HCT116 (cell line): ENCODE data around the gene MUS81. TPM values are rescaled to one million over a fixed set of nuclear protein-coding genes. Genes with fewer than 3 reads are reported as not detected.

Source experiments
- ATAC-seq: fragments of 200-7000 bp; cut with Tn5 transposase; 2 replicates; pipeline ENCODE4 v1.9.1; 2020; ENCODE audit warnings: mild to moderate bottlenecking, moderate library complexity
- BruUV-seq: library from RNA; stranded (reverse); fragments of 400-500 nt; replicated peaks from 2 replicates; lab custom pipeline; 2021; lab: Mats Ljungman, UMichigan
- CTCF ChIA-PET: fragments of 300-600 bp; sonication (Branson Sonifier 250); formaldehyde crosslinking; loops from one replicate; lab custom pipeline; 2021; ENCODE audit warnings: antibody characterized with exemption; lab: Charles Lee
- POLR2A ChIA-PET: fragments of 300-600, 350-600 bp; sonication (Branson Sonifier 250); formaldehyde crosslinking; loops from one replicate; lab custom pipeline; 2021; ENCODE audit warnings: antibody characterized with exemption; lab: Charles Lee
- RAD21 ChIA-PET, 2 experiments: fragments of 300-600 bp; sonication (Branson Sonifier 250); formaldehyde crosslinking; loops; one replicate each; lab custom pipeline; 2023; ENCODE audit warnings: low total read pairs in 2 of 2; ENCODE audit not compliant: uncharacterized antibody in 2 of 2, unreplicated experiment in 2 of 2, low non-redundant PET in 1 of 2; lab: Charles Lee
- DNase-seq: peaks from one replicate; pipeline ENCODE4 v3.0.0-alpha.2; 2010; ENCODE audit warnings: low read depth, low spot score
- H2AFZ ChIP-seq: fragments of 200-600 bp; shearing (Covaris generic), sonication (generic); 2 replicates; pipeline ENCODE4 v1.6.1; 2017; ENCODE audit warnings: low read depth, mixed run types, mixed read lengths, antibody characterized with exemption, low read length; ENCODE audit not compliant: poor library complexity, severe bottlenecking
- H3K27ac ChIP-seq: 2 replicates; pipeline ENCODE4 v1.5.1; 2012; ENCODE audit warnings: low read depth, low read length
- H3K27me3 ChIP-seq: fragments of 200-600 bp; sonication (generic); 2 replicates; pipeline ENCODE4 v1.6.1; 2016; ENCODE audit warnings: mixed run types, low read length, mixed read lengths; ENCODE audit not compliant: insufficient read depth
- H3K36me3 ChIP-seq, 2 experiments: fragments of 200-500 bp in 1 of 2; fragments of 200-600 bp in 1 of 2; sonication (Bioruptor generic) in 1 of 2; sonication (generic) in 1 of 2; 2 replicates each; pipeline versions ENCODE4 v1.5.1 to v1.6.1; 2014 to 2016; ENCODE audit warnings: low read length in 2 of 2, inconsistent platforms in 1 of 2, mixed read lengths in 1 of 2, mixed run types in 1 of 2; ENCODE audit not compliant: insufficient read depth in 2 of 2, control insufficient read depth in 1 of 2
- H3K4me1 ChIP-seq, 2 experiments: fragments of 200-600 bp in 1 of 2; sonication (generic) in 1 of 2; 2 replicates each; pipeline versions ENCODE4 v1.5.1 to v1.6.1; 2012 to 2017; ENCODE audit warnings: low read length in 2 of 2, inconsistent platforms in 1 of 2, mild to moderate bottlenecking in 1 of 2, mixed read lengths in 1 of 2, mixed run types in 1 of 2, moderate library complexity in 1 of 2; ENCODE audit not compliant: insufficient read depth in 2 of 2, control insufficient read depth in 1 of 2
- H3K4me2 ChIP-seq: fragments of 200-600 bp; sonication (generic); 2 replicates; pipeline ENCODE4 v1.6.1; 2017; ENCODE audit warnings: mixed run types, low read length, mixed read lengths
- H3K4me3 ChIP-seq, 2 experiments: fragments of 200-600 bp in 1 of 2; sonication (generic) in 1 of 2; replicated peaks in 1 of 2; 2 replicates each; pipeline ENCODE4 v1.5.1; 2011 to 2016; ENCODE audit warnings: low read length in 2 of 2, control low read depth in 1 of 2, low read depth in 1 of 2, mild to moderate bottlenecking in 1 of 2, mixed read lengths in 1 of 2, mixed run types in 1 of 2
- H3K79me2 ChIP-seq: fragments of 200-600 bp; sonication (generic); 2 replicates; pipeline ENCODE4 v1.6.1; 2017; ENCODE audit warnings: mild to moderate bottlenecking, mixed run types, low read length, moderate library complexity, mixed read lengths; ENCODE audit not compliant: insufficient read depth
- H3K9ac ChIP-seq: fragments of 200-600 bp; sonication (generic); 2 replicates; pipeline ENCODE4 v1.6.1; 2016; ENCODE audit warnings: low read length, mixed read lengths
- H3K9me2 ChIP-seq: fragments of 200-600 bp; sonication (generic), shearing (Covaris generic); 2 replicates; pipeline ENCODE4 v1.6.1; 2017; ENCODE audit warnings: mixed run types, mild to moderate bottlenecking, moderate library complexity; ENCODE audit not compliant: insufficient read depth
- H3K9me3 ChIP-seq, 2 experiments: fragments of 200-500 bp in 1 of 2; fragments of 200-600 bp in 1 of 2; sonication (Bioruptor generic) in 1 of 2; sonication (generic) in 1 of 2; 2 replicates each; pipeline ENCODE4 v1.6.1; 2014 to 2017; ENCODE audit warnings: low read length in 2 of 2, mixed read lengths in 2 of 2, inconsistent platforms in 1 of 2, low read depth in 1 of 2, mild to moderate bottlenecking in 1 of 2, mixed run types in 1 of 2, moderate library complexity in 1 of 2; ENCODE audit not compliant: control insufficient read depth in 1 of 2, insufficient read depth in 1 of 2
- H4K20me1 ChIP-seq: fragments of 200-600 bp; sonication (generic), shearing (Covaris generic); 2 replicates; pipeline ENCODE4 v1.6.1; 2017; ENCODE audit warnings: mixed run types, mild to moderate bottlenecking, moderate library complexity; ENCODE audit not compliant: insufficient read depth
- JUND ChIP-seq: IDR thresholded peaks from 2 replicates; pipeline ENCODE4 v1.6.1; 2012
- POLR2AphosphoS5 ChIP-seq: IDR thresholded peaks from 2 replicates; pipeline ENCODE4 v1.6.1; 2011; ENCODE audit warnings: mild to moderate bottlenecking, low read depth, low read length, moderate library complexity
- intact Hi-C: fragments of 100-400 bp; cut with micrococcal nuclease; formaldehyde crosslinking; loops from 2 replicates; pipeline ENCODE4 v1.10.0; 2022
- total RNA-seq: library from RNA; stranded (reverse); gene quantifications from one replicate; pipeline ENCODE4 v1.2.1, GENCODE V29; 2021; ENCODE audit not compliant: unreplicated experiment
- TF ChIP-seq, protein P1 (sequence below): IDR thresholded peaks from 2 replicates; pipeline ENCODE4 v1.6.1; 2011; ENCODE audit warnings: mild to moderate bottlenecking, low read length, moderate library complexity; ENCODE audit not compliant: insufficient replicate concordance; ENCODE audit errors: extremely low read depth

MUS81 gene
- total RNA-seq, 1 experiment from 2014 or later, result 47.2 TPM

GRCh38 chr11:65868076-65868667, 7.9 kb downstream of the MUS81 start:
- H3K27me3 ChIP-seq, result no peaks in the 10 kb centered on the region
- no peaks in the 10 kb centered on the region for H3K9me3 ChIP-seq
- H3K9ac ChIP-seq, result no peak overlapping the region
- no peak overlapping the region for H2AFZ ChIP-seq
- RAD21 ChIA-PET, result interaction anchor here in 1 of 2 experiments (0.5 kb wide), 1 partner anchor 50 kb away, joined by 3 read pairs; no protein-coding TSS in a partner anchor
- no peaks in the 10 kb centered on the region for H3K9me2 ChIP-seq
- 0 out of 2 replicates have a peak, but pooled peaks have one; percentile 12 for TF ChIP-seq POLR2AphosphoS5
- TF ChIP-seq, protein P1, sequence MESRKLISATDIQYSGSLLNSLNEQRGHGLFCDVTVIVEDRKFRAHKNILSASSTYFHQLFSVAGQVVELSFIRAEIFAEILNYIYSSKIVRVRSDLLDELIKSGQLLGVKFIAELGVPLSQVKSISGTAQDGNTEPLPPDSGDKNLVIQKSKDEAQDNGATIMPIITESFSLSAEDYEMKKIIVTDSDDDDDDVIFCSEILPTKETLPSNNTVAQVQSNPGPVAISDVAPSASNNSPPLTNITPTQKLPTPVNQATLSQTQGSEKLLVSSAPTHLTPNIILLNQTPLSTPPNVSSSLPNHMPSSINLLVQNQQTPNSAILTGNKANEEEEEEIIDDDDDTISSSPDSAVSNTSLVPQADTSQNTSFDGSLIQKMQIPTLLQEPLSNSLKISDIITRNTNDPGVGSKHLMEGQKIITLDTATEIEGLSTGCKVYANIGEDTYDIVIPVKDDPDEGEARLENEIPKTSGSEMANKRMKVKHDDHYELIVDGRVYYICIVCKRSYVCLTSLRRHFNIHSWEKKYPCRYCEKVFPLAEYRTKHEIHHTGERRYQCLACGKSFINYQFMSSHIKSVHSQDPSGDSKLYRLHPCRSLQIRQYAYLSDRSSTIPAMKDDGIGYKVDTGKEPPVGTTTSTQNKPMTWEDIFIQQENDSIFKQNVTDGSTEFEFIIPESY, result no peak
- H3K4me1 ChIP-seq, result peaks cover 3 to 4% of the 10 kb centered on the region in 2 experiments; a peak in 2 of 4 replicates
- H3K36me3 ChIP-seq, result peaks cover 7 to 12% of the 10 kb centered on the region in 2 experiments; a peak in 3 of 4 replicates
- H3K4me2 ChIP-seq, result no peak overlapping the region
- no peak overlapping the region for H3K27ac ChIP-seq
- POLR2A ChIA-PET, result interaction anchor here (1.1 to 4.8 kb wide), 3 partner anchors 8 to 22 kb away, joined by 5 to 36 read pairs (median 5); partner anchors contain the start of genes CCDC85B, CFL1 and MUS81
- TSS peak; percentile 2 for BruUV-seq
- H3K4me3 ChIP-seq, result no peak overlapping the region
- CTCF ChIA-PET, result interaction anchor here (2.1 kb wide), 1 partner anchor 9 kb away, joined by 12 read pairs; the partner anchor contains the start of gene MUS81
- DNase-seq, result no peak
- 0 out of 2 replicates have a peak, but pooled peaks have one; percentile 20 for ATAC-seq
- H3K79me2 ChIP-seq, result 0 out of 2 replicates have a peak, but pooled peaks cover under 1% of the 10 kb centered on the region
- H4K20me1 ChIP-seq, result no peaks in the 10 kb centered on the region
- intact Hi-C loops, result no loop called here

GRCh38 chr11:65868907-65869306, 8.7 kb downstream of the MUS81 start:
- ChIA-PET CTCF (interaction anchor here (2.1 kb wide), 1 partner anchor 9 kb away, joined by 12 read pairs; the partner anchor contains the start of gene MUS81), RAD21 (interaction anchor here in 1 of 2 experiments (0.5 kb wide), 1 partner anchor 51 kb away, joined by 3 read pairs; no protein-coding TSS in a partner anchor), POLR2A (interaction anchor here (1.1 to 4.8 kb wide), 3 partner anchors 9 to 21 kb away, joined by 5 to 36 read pairs (median 5); partner anchors contain the start of genes CCDC85B, CFL1 and MUS81)
- Histone ChIP-seq H3K4me3 (no peak overlapping the region), H3K9ac (no peak overlapping the region), H3K27ac (no peak overlapping the region), H3K4me2 (no peak overlapping the region), H3K36me3 (peaks cover 5 to 11% of the 10 kb centered on the region in 2 experiments; a peak in 3 of 4 replicates), H3K79me2 (no peaks in the 10 kb centered on the region), H3K9me3 (no peaks in the 10 kb centered on the region), H4K20me1 (no peaks in the 10 kb centered on the region), H2AFZ (no peak overlapping the region), H3K4me1 (peaks cover 6 to 10% of the 10 kb centered on the region in 2 experiments; a peak in 3 of 4 replicates), H3K9me2 (no peaks in the 10 kb centered on the region), H3K27me3 (no peaks in the 10 kb centered on the region)
- intact Hi-C loops, result no loop called here
- TF ChIP-seq JUND, result no peak
- no TSS peak for BruUV-seq
- DNase-seq, result no peak
- ATAC-seq, result no peak
